ENCODE measurements around the gene MRPL18. TPM values are rescaled to one million over a fixed set of nuclear protein-coding genes. Genes with fewer than 3 reads are reported as not detected.

The MRPL18 gene
- total RNA-seq, 2 donors from 2014 or later = 65.4 to 112 TPM

GRCh38 chr6:159753081-159753872, 37.0 kb upstream of the MRPL18 start:
- Histone ChIP-seq H3K36me3 (peaks cover 5% of the 10 kb centered on the region), H3K27ac (no peak overlapping the region), H3K4me1 (no peaks in the 10 kb centered on the region), H3K4me3 (no peak overlapping the region), H3K27me3 (no peaks in the 10 kb centered on the region), H3K9me3 (no peaks in the 10 kb centered on the region), H3K9ac (ENCODE audit: low read depth in 2 of 2, low read length in 2 of 2) (no peak overlapping the region)
- intact Hi-C loops (cut with DNase I) = no loop called here
- TF ChIP-seq CTCF (IDR thresholded peaks at IDR 0.05) = no peak
- no peak for DNase-seq

- Histone ChIP-seq H3K4me1 (no peaks in the 10 kb centered on the region), H3K27ac (no peak overlapping the region), H3K4me3 (no peak overlapping the region), H3K36me3 (peaks cover 5% of the 10 kb centered on the region), H3K9me3 (no peaks in the 10 kb centered on the region), H3K27me3 (no peaks in the 10 kb centered on the region), H3K9ac (ENCODE audit: low read depth in 2 of 2, low read length in 2 of 2) (no peak overlapping the region)
- intact Hi-C loops (cut with DNase I) = no loop called here
- no peak for DNase-seq
- no peak for TF ChIP-seq CTCF (IDR thresholded peaks at IDR 0.05)
These were observed 35.9 kb upstream of the MRPL18 start for GRCh38 chr6:159754401-159754800.

- H3K4me3 ChIP-seq = no peak overlapping the region
These were observed 35.0 kb upstream of the MRPL18 start for GRCh38 chr6:159754959-159755914.

GRCh38 chr6:159756508-159756907, 33.8 kb upstream of the MRPL18 start:
- H3K36me3 ChIP-seq = peaks cover 5% of the 10 kb centered on the region
- H3K9me3 ChIP-seq = no peaks in the 10 kb centered on the region
- no peaks in the 10 kb centered on the region for H3K4me1 ChIP-seq
- no peak for TF ChIP-seq CTCF (IDR thresholded peaks at IDR 0.05)
- H3K27me3 ChIP-seq = no peaks in the 10 kb centered on the region
- H3K4me3 ChIP-seq = no peak overlapping the region
- intact Hi-C loops (cut with DNase I) = no loop called here
- no peak overlapping the region for H3K27ac ChIP-seq
- no peak overlapping the region for H3K9ac ChIP-seq (ENCODE audit: low read depth in 2 of 2, low read length in 2 of 2)
- DNase-seq = no peak

More at GRCh38 chr6:159754959-159755914, 35.0 kb upstream of the MRPL18 start:
- DNase-seq = no peak
- no peak overlapping the region for H3K27ac ChIP-seq
- H3K9me3 ChIP-seq = no peaks in the 10 kb centered on the region
- TF ChIP-seq CTCF (IDR thresholded peaks at IDR 0.05) = no peak
- peaks cover 5% of the 10 kb centered on the region for H3K36me3 ChIP-seq
- intact Hi-C loops (cut with DNase I) = no loop called here
- H3K4me1 ChIP-seq = no peaks in the 10 kb centered on the region
- no peaks in the 10 kb centered on the region for H3K27me3 ChIP-seq
- no peak overlapping the region for H3K9ac ChIP-seq (ENCODE audit: low read depth in 2 of 2, low read length in 2 of 2)

Measured in colonic mucosa (tissue), 4 donors.